CD4-positive, CD25-positive, alpha-beta regulatory T cell (primary cell): ENCODE measurements around the gene GNAL. TPM values are rescaled to one million over a fixed set of nuclear protein-coding genes. Genes with fewer than 3 reads are reported as not detected.
A peak's percentile ranks its signal among the peaks of the same experiment; 100 is the strongest.
"Not testable (repeated sequence)": the region's sequence is repeated elsewhere in the genome, so short reads cannot be mapped to it uniquely, and the experiment has no call there.

Source experiments
- ATAC-seq, 2 donors: fragments of 150-1000 bp; cut with Tn5 transposase; one replicate each; pipeline ENCODE4 v1.10.0; 2021; ENCODE audit warnings: low read depth in 2 of 2, moderate number of reproducible peaks in 2 of 2, moderate library complexity in 1 of 2
- DNase-seq, 3 donors: peaks; one replicate each; pipeline versions ENCODE4 v3.0.0 to v3.0.0-alpha.2; 2012 to 2022; ENCODE audit warnings: mixed read lengths in 1 of 3
- H3K27ac ChIP-seq: one replicate; pipeline ENCODE4 v1.7.0; 2013; ENCODE audit warnings: mild to moderate bottlenecking, low read length; ENCODE audit not compliant: insufficient read depth, poor library complexity, severe bottlenecking
- H3K27me3 ChIP-seq: one replicate; pipeline ENCODE4 v1.7.0; 2013; ENCODE audit warnings: low read length; ENCODE audit not compliant: control insufficient read depth, insufficient read depth
- H3K36me3 ChIP-seq: one replicate; pipeline ENCODE4 v1.7.0; 2013; ENCODE audit warnings: mild to moderate bottlenecking, low read length, moderate library complexity; ENCODE audit not compliant: control insufficient read depth, insufficient read depth
- H3K4me1 ChIP-seq: 2 replicates; pipeline ENCODE4 v1.7.0; 2013; ENCODE audit warnings: mild to moderate bottlenecking, low read length; ENCODE audit not compliant: insufficient read depth, control insufficient read depth, poor library complexity, severe bottlenecking
- H3K4me3 ChIP-seq: one replicate; pipeline ENCODE4 v1.7.0; 2013; ENCODE audit warnings: low read depth, mild to moderate bottlenecking, low read length, moderate library complexity
- H3K9me3 ChIP-seq, 2 experiments: 1 replicate in 1 of 2; 2 replicates in 1 of 2; pipeline ENCODE4 v1.7.0; 2013; ENCODE audit warnings: low read length in 2 of 2, mild to moderate bottlenecking in 1 of 2, moderate library complexity in 1 of 2; ENCODE audit not compliant: control insufficient read depth in 2 of 2
- H3K27ac Mint-ChIP-seq, 3 donors: one replicate each; pipeline ENCODE4 v1.8.0; 2020 to 2022; ENCODE audit warnings: mild to moderate bottlenecking in 3 of 3, mixed read lengths in 3 of 3, moderate library complexity in 2 of 3
- H3K27me3 Mint-ChIP-seq: one replicate; pipeline ENCODE4 v1.8.0; 2022; ENCODE audit warnings: mild to moderate bottlenecking, mixed read lengths
- H3K36me3 Mint-ChIP-seq: one replicate; pipeline ENCODE4 v1.8.0; 2020; ENCODE audit warnings: mixed read lengths
- H3K4me1 Mint-ChIP-seq, 4 donors: one replicate each; pipeline ENCODE4 v1.8.0; 2020 to 2022; ENCODE audit warnings: mixed read lengths in 4 of 4, mild to moderate bottlenecking in 1 of 4
- H3K4me3 Mint-ChIP-seq, 4 donors: one replicate each; pipeline ENCODE4 v1.8.0; 2020 to 2022; ENCODE audit warnings: mild to moderate bottlenecking in 4 of 4, mixed read lengths in 4 of 4, moderate library complexity in 3 of 4
- H3K9me3 Mint-ChIP-seq, 7 donors: one replicate each; pipeline ENCODE4 v1.8.0; 2020 to 2022; ENCODE audit warnings: mixed read lengths in 7 of 7, mild to moderate bottlenecking in 3 of 7, moderate library complexity in 2 of 7
- polyA plus RNA-seq, 4 donors: library from polyadenylated mRNA; unstranded; fragments of 300-500 nt; fragmentation: Illumina TruSeq; gene quantifications; one replicate each; pipeline ENCODE4 v1.2.3, GENCODE V29; 2021
- total RNA-seq: library from RNA; stranded (reverse); gene quantifications from one replicate; pipeline ENCODE4 v1.2.3, GENCODE V29; 2022

GNAL gene
- 0.76 TPM for total RNA-seq
- under 1 TPM in 2 of 4 donors, not detected in 2; 0.05 to 0.09 TPM for polyA plus RNA-seq

GRCh38 chr18:11688972-11689668 lies at the start of gene GNAL:
TSS of gene GNAL (plus strand) at chr18:11689264. CDS start at chr18:11689564, 300 bp downstream.
- H3K27ac Mint-ChIP-seq: no peak within 1 kb of the TSS
- Histone ChIP-seq H3K4me3 (no peak within 1 kb of the TSS), H3K27ac (no peak within 1 kb of the TSS), H3K36me3 (no peaks in the 10 kb centered on the region), H3K27me3 (peaks cover 38% of the 10 kb centered on the region), H3K9me3 (peaks cover 0 to 7% of the 10 kb centered on the region in 2 experiments), H3K4me1 (peaks cover 11% of the 10 kb centered on the region)
- peaks cover 0 to 12% (median 6%) of the 10 kb centered on the region in 4 donors for H3K4me1 Mint-ChIP-seq
- peak within 1 kb of the TSS; percentile 48 to 74 (median 63) for H3K4me3 Mint-ChIP-seq
- DNase-seq: peak in 2 of 3 donors; percentile 11 to 75
- ATAC-seq: peak; percentile 40 to 46
- peaks cover 62% of the 10 kb centered on the region for H3K27me3 Mint-ChIP-seq
- peaks cover 0 to 9% (median 3%) of the 10 kb centered on the region in 7 donors for H3K9me3 Mint-ChIP-seq
- H3K36me3 Mint-ChIP-seq: no peaks in the 10 kb centered on the region

DNA sequence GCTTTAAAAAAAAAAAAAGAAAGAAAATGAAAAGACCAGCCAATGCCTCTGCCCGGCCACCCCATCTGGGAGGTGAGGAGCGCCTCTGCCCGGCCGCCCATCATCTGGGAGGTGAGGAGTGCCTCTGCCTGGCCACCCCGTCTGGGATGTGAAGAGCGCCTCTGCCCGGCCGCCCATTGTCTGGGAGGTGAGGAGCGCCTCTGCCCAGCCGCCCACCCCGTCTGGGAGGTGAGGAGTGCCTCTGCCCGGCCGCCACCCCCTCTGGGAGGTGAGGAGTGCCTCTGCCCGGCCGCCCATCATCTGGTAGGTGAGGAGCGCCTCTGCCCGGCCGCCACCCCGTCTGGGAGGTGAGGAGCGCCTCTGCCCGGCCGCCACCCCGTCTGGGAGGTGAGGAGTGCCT lies 41.8 kb upstream of the GNAL start:
- H3K4me3 ChIP-seq, H3K36me3 ChIP-seq, H3K9me3 ChIP-seq, H3K27me3 ChIP-seq, H3K36me3 Mint-ChIP-seq, H3K9me3 Mint-ChIP-seq, H3K27ac ChIP-seq, H3K4me1 ChIP-seq, H3K4me3 Mint-ChIP-seq, H3K27ac Mint-ChIP-seq, H3K4me1 Mint-ChIP-seq, ATAC-seq, H3K27me3 Mint-ChIP-seq, DNase-seq: not testable (repeated sequence)

DNA sequence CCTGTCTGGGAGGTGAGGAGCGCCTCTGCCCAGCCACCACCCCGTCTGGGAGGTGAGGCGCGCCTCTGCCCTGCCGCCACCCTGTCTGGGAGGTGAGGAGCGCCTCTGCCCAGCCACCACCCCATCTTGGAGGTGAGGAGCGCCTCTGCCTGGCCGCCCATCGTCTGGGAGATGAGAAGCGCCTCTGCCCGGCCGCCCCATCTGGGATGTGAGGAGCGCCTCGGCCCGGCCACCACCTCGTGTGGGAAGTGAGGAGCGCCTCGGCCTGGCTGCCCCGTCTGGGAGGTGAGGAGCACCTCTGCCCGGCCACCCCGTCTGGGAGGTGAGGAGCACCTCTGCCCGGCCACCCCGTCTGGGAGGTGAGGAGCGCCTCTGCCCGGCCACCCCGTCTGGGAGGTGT lies 41.3 kb upstream of the GNAL start:
- H3K9me3 ChIP-seq, H3K4me3 Mint-ChIP-seq, H3K4me1 ChIP-seq, H3K36me3 ChIP-seq, H3K36me3 Mint-ChIP-seq, H3K27ac ChIP-seq, H3K9me3 Mint-ChIP-seq, ATAC-seq, H3K4me1 Mint-ChIP-seq, H3K27ac Mint-ChIP-seq, H3K27me3 Mint-ChIP-seq, DNase-seq, H3K4me3 ChIP-seq, H3K27me3 ChIP-seq: not testable (repeated sequence)

GRCh38 chr18:11649839-11650238 lies 39.2 kb upstream of the GNAL start:
- Histone ChIP-seq H3K9me3 (peaks cover 0 to 1% of the 10 kb centered on the region in 2 experiments), H3K27ac (no peak overlapping the region), H3K27me3 (no peaks in the 10 kb centered on the region), H3K4me1 (no peaks in the 10 kb centered on the region), H3K4me3 (no peak overlapping the region), H3K36me3 (no peaks in the 10 kb centered on the region)
- no peak overlapping the region for H3K27ac Mint-ChIP-seq
- peaks cover 0 to 8% (median 2%) of the 10 kb centered on the region in 7 donors for H3K9me3 Mint-ChIP-seq
- no peak overlapping the region for H3K4me3 Mint-ChIP-seq
- DNase-seq: no peak
- H3K36me3 Mint-ChIP-seq: no peaks in the 10 kb centered on the region
- peaks cover 9% of the 10 kb centered on the region for H3K27me3 Mint-ChIP-seq
- H3K4me1 Mint-ChIP-seq: no peaks in the 10 kb centered on the region
- ATAC-seq: no peak

DNA sequence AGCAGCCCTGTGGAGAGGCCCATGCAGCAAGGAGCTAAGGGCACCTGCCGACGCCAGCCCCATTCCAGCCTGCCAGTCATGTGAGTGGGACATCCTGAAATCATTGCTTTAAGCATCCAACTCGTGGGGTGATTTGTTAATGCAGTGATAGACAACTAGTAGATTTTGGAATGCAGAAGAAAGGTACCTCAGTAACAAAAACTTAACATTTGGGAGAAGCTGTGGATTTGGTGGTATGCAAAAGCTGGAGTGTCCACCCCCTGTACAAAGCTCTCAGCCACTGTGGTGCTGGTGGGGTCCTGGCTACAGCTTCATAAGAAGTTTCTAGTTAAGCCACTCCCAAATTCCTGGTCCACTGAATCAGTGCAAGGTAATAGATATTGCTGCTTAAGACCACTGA lies 37.2 kb upstream of the GNAL start:
- Histone ChIP-seq H3K27me3 (peaks cover 4% of the 10 kb centered on the region), H3K4me1 (no peaks in the 10 kb centered on the region), H3K36me3 (no peaks in the 10 kb centered on the region), H3K4me3 (no peak overlapping the region), H3K27ac (no peak overlapping the region), H3K9me3 (peaks cover 0 to 1% of the 10 kb centered on the region in 2 experiments)
- Mint-ChIP-seq H3K36me3 (no peaks in the 10 kb centered on the region), H3K27ac (no peak overlapping the region), H3K27me3 (peaks cover 9% of the 10 kb centered on the region), H3K9me3 (peaks cover 0 to 8% (median 2%) of the 10 kb centered on the region in 7 donors), H3K4me1 (peaks cover 0 to 6% (median 1%) of the 10 kb centered on the region in 4 donors), H3K4me3 (no peak overlapping the region)
- DNase-seq (no peak), ATAC-seq (no peak)

DNA sequence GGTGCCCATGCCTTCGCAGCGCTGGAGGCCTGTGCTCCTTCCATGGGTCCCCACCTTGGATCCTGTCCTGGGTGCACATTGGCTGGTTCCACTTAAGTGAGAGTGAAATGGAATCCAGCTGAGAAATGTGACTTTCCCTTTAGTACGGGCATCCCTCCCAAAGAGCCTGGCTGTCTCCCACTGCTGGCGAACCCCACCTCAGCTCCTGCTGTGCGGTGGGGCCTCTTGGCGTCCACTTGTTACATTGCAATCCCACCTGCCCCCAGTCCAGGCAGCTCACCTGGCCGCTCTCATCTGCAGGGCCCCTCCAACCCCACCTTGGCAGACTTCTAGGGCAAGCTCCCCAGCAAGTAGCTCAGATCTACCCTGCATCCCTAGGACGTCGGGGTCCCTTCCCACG lies 35.5 kb upstream of the GNAL start:
- peaks cover 14% of the 10 kb centered on the region for H3K27me3 Mint-ChIP-seq
- no peak overlapping the region for H3K4me3 Mint-ChIP-seq
- no peaks in the 10 kb centered on the region for H3K4me1 ChIP-seq
- H3K27ac ChIP-seq: no peak overlapping the region
- H3K27ac Mint-ChIP-seq: no peak overlapping the region
- H3K27me3 ChIP-seq: peaks cover 4% of the 10 kb centered on the region
- no peak overlapping the region for H3K4me3 ChIP-seq
- no peak for DNase-seq
- H3K36me3 Mint-ChIP-seq: no peaks in the 10 kb centered on the region
- peaks cover 0 to 6% (median 1%) of the 10 kb centered on the region in 4 donors for H3K4me1 Mint-ChIP-seq
- no peak for ATAC-seq
- H3K9me3 ChIP-seq: peaks cover 0 to 1% of the 10 kb centered on the region in 2 experiments
- no peaks in the 10 kb centered on the region for H3K36me3 ChIP-seq
- peaks cover 0 to 7% (median 1%) of the 10 kb centered on the region in 7 donors for H3K9me3 Mint-ChIP-seq

DNA sequence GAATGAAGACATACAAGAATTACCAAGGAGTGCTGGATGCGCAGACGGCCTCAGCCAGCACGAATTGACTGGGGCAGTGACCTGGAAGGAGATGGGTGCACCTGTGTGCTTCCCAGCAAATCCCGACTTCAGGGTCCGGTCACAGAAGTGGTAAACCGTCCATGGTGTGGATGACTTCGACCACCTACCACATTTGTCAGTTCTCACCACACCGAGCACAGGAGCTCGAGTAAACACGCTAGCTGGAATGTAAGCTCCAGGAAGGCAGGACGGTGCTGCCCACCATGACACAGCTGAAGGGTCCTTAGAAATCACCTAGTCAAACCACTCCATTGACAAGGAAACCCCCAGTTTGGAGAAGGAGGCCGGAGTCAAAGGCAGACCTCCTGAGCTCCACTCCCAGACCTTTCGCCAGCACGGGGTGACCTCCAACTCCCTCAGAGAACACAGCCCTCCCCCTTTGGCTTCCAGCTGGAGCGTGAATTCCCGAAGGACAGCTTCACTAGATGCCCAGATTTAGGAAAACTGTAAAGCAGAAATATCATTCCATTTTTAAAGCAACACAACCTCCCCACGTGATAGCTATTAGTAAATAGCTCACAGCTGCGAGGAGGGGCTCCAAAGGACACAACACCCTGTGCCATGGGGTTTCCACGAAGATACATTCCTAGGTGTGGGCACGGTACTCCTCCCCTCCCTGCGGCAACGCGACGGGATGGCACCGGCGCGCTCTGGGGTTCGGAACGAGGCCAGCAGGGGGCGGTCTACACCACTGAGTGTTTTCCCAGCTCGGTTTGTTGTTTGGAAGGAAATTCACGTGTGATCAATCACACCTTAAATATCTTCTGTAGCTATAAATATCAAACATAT lies 34.1 kb upstream of the GNAL start:
- Mint-ChIP-seq H3K27ac (no peak overlapping the region), H3K9me3 (peaks cover 0 to 3% (median 0%) of the 10 kb centered on the region in 7 donors), H3K27me3 (peaks cover 14% of the 10 kb centered on the region), H3K4me3 (no peak overlapping the region), H3K4me1 (peaks cover 0 to 6% (median 1%) of the 10 kb centered on the region in 4 donors), H3K36me3 (no peaks in the 10 kb centered on the region)
- Histone ChIP-seq H3K9me3 (no peaks in the 10 kb centered on the region), H3K27ac (no peak overlapping the region), H3K4me3 (no peak overlapping the region), H3K36me3 (no peaks in the 10 kb centered on the region), H3K4me1 (no peaks in the 10 kb centered on the region), H3K27me3 (peaks cover 4% of the 10 kb centered on the region)
- peak; percentile 4 to 28 (median 10) for DNase-seq
- no peak for ATAC-seq
